SK-N-SH (cell line): Measurements from ENCODE around the gene TTC21A. TPM values are rescaled to one million over a fixed set of nuclear protein-coding genes. Genes with fewer than 3 reads are reported as not detected.

Source experiments
- CTCF ChIA-PET: fragments of 300-600, 350-600 bp; formaldehyde crosslinking; extraction: SDS; loops from one replicate; lab custom pipeline; 2021; lab: Yijun Ruan, JAX
- POLR2A ChIA-PET: fragments of 350-600 bp; sonication (Branson Sonifier 250); formaldehyde crosslinking; extraction: SDS; loops from one replicate; lab custom pipeline; 2020; ENCODE audit warnings: antibody characterized with exemption, inconsistent platforms; lab: Yijun Ruan, JAX
- DNase-seq: peaks from one replicate; pipeline ENCODE4 v3.0.0; 2012
- H2AFZ ChIP-seq: fragments of 200-600 bp; sonication (generic); 2 replicates; pipeline ENCODE4 v1.8.1; 2016; ENCODE audit warnings: antibody characterized with exemption, mild to moderate bottlenecking, low read depth
- H3F3A ChIP-seq: fragments of 200-600 bp; sonication (generic); replicated peaks from 2 replicates; pipeline ENCODE3; 2016; ENCODE audit warnings: antibody characterized with exemption, mild to moderate bottlenecking; ENCODE audit not compliant: insufficient read depth
- H3K27ac ChIP-seq, 2 experiments: fragments of 200-500 bp in 1 of 2; fragments of 200-600 bp in 1 of 2; sonication (Bioruptor generic) in 1 of 2; sonication (generic), shearing (Covaris generic) in 1 of 2; 2 replicates each; pipeline versions ENCODE4 v1.5.1 to v1.6.1; 2014 to 2016; ENCODE audit warnings: low read depth in 2 of 2, inconsistent platforms in 1 of 2, low read length in 1 of 2, mild to moderate bottlenecking in 1 of 2, mixed read lengths in 1 of 2
- H3K27me3 ChIP-seq: fragments of 200-600 bp; sonication (generic), shearing (Covaris generic); 2 replicates; pipeline ENCODE4 v1.6.1; 2016; ENCODE audit warnings: mixed run types; ENCODE audit not compliant: insufficient read depth
- H3K36me3 ChIP-seq, 2 experiments: fragments of 200-500 bp in 1 of 2; fragments of 200-600 bp in 1 of 2; sonication (Bioruptor generic) in 1 of 2; sonication (generic) in 1 of 2; replicated peaks in 1 of 2; 2 replicates each; pipeline versions ENCODE3 to v1.5.1; 2014 to 2016; ENCODE audit warnings: low read length in 1 of 2, mild to moderate bottlenecking in 1 of 2; ENCODE audit not compliant: insufficient read depth in 2 of 2, control insufficient read depth in 1 of 2
- H3K4me1 ChIP-seq, 2 experiments: fragments of 200-500 bp in 1 of 2; fragments of 200-600 bp in 1 of 2; sonication (Bioruptor generic) in 1 of 2; sonication (generic), shearing (Covaris generic) in 1 of 2; 2 replicates each; pipeline versions ENCODE4 v1.5.1 to v1.6.1; 2014 to 2016; ENCODE audit warnings: low read depth in 1 of 2, low read length in 1 of 2, mixed run types in 1 of 2; ENCODE audit not compliant: insufficient read depth in 2 of 2, control insufficient read depth in 1 of 2
- H3K4me2 ChIP-seq: fragments of 200-600 bp; sonication (generic), shearing (Covaris generic); 2 replicates; pipeline ENCODE4 v1.6.1; 2017; ENCODE audit warnings: mixed run types
- H3K4me3 ChIP-seq, 2 experiments: fragments of 200-500 bp in 1 of 2; fragments of 200-600 bp in 1 of 2; sonication (Bioruptor generic) in 1 of 2; sonication (generic), shearing (Covaris generic) in 1 of 2; 2 replicates each; pipeline versions ENCODE4 v1.5.1 to v1.8.1; 2014 to 2016; ENCODE audit warnings: low read depth in 2 of 2, inconsistent platforms in 1 of 2, low read length in 1 of 2, mild to moderate bottlenecking in 1 of 2, mixed read lengths in 1 of 2, moderate library complexity in 1 of 2
- H3K79me2 ChIP-seq: fragments of 200-600 bp; sonication (generic); 2 replicates; pipeline ENCODE4 v1.8.1; 2017; ENCODE audit warnings: mild to moderate bottlenecking; ENCODE audit not compliant: insufficient read depth
- H3K9ac ChIP-seq: fragments of 200-600 bp; sonication (generic); 2 replicates; pipeline ENCODE4 v1.6.1; 2017; ENCODE audit warnings: mixed run types
- H3K9me2 ChIP-seq: fragments of 200-600 bp; sonication (generic); 2 replicates; pipeline ENCODE4 v1.6.1; 2017; ENCODE audit warnings: mixed run types
- H3K9me3 ChIP-seq: fragments of 200-600 bp; sonication (generic); 2 replicates; pipeline ENCODE4 v1.6.1; 2017; ENCODE audit warnings: mixed run types, mild to moderate bottlenecking, moderate library complexity
- H4K20me1 ChIP-seq: fragments of 200-600 bp; sonication (generic); 2 replicates; pipeline ENCODE4 v1.6.1; 2017; ENCODE audit warnings: mild to moderate bottlenecking, mixed run types; ENCODE audit not compliant: insufficient read depth
- FOSL2 ChIP-seq: IDR thresholded peaks from 2 replicates; pipeline ENCODE4 v1.4.0; 2012; ENCODE audit warnings: low read depth, mild to moderate bottlenecking, moderate library complexity, borderline replicate concordance
- GABPA ChIP-seq: IDR thresholded peaks from 2 replicates; pipeline ENCODE4 v1.4.0; 2012; ENCODE audit warnings: low read depth, mild to moderate bottlenecking
- IRF3 ChIP-seq: fragments of 150-350 bp; IDR thresholded peaks from 2 replicates; pipeline ENCODE4 v1.6.1; 2016; ENCODE audit warnings: mild to moderate bottlenecking, low read depth, low read length
- JUND ChIP-seq: IDR thresholded peaks from 2 replicates; pipeline ENCODE4 v1.4.0; 2012
- MAX ChIP-seq: IDR thresholded peaks from 2 replicates; pipeline ENCODE4 v1.4.0; 2012; ENCODE audit warnings: low read depth
- MEF2A ChIP-seq: IDR thresholded peaks from 2 replicates; pipeline ENCODE4 v1.4.0; 2012; ENCODE audit warnings: low read depth, borderline replicate concordance
- NFIC ChIP-seq: IDR thresholded peaks from 2 replicates; pipeline ENCODE4 v1.4.0; 2012; ENCODE audit warnings: borderline replicate concordance
- REST ChIP-seq: IDR thresholded peaks from 2 replicates; pipeline ENCODE4 v1.6.1; 2012; ENCODE audit warnings: mild to moderate bottlenecking, low read depth, low read length, moderate library complexity
- RFX5 ChIP-seq: IDR thresholded peaks from 2 replicates; pipeline ENCODE4 v1.6.1; 2012; ENCODE audit warnings: mild to moderate bottlenecking, improper control_type of control experiment, low read length
- SIN3A ChIP-seq: IDR thresholded peaks from 2 replicates; pipeline ENCODE4 v1.6.1; 2012; ENCODE audit warnings: low read depth, mild to moderate bottlenecking, low read length, moderate library complexity, borderline replicate concordance
- USF1 ChIP-seq: IDR thresholded peaks from 2 replicates; pipeline ENCODE4 v1.4.0; 2012; ENCODE audit warnings: low read depth, borderline replicate concordance
- YY1 ChIP-seq: IDR thresholded peaks from 2 replicates; pipeline ENCODE4 v1.4.0; 2012; ENCODE audit warnings: low read depth, mild to moderate bottlenecking
- WGBS: methylation state at CpG from one replicate; pipeline ENCODE4 v1.1.6; 2017; ENCODE audit warnings: low lambda C conversion rate; 5-methylcytosine and 5-hydroxymethylcytosine counted together
- polyA plus RNA-seq, 3 experiments: library from polyadenylated mRNA; depleted of rRNA; stranded (reverse); fragments of >200 nt; gene quantifications; 2 replicates each; pipeline ENCODE4 v1.2.3, GENCODE V29; 2012
- TF ChIP-seq, protein P1 (sequence below): IDR thresholded peaks from 2 replicates; pipeline ENCODE4 v1.4.0; 2012; ENCODE audit warnings: low read depth, borderline replicate concordance

TTC21A gene
- polyA plus RNA-seq, 1 of the 3 experiments (the other 2 are of a cell fraction), result 3.9 TPM

- POLR2A ChIA-PET, result no interaction called here
- Histone ChIP-seq H3K27me3 (no peaks in the 10 kb centered on the region), H4K20me1 (peaks cover 8% of the 10 kb centered on the region), H3K9me3 (no peaks in the 10 kb centered on the region), H3K4me1 (peaks cover 9 to 28% of the 10 kb centered on the region in 2 experiments), H2AFZ (no peak overlapping the region), H3F3A (peaks cover 6% of the 10 kb centered on the region), H3K36me3 (peaks cover 0 to 16% of the 10 kb centered on the region in 2 experiments), H3K4me2 (no peak overlapping the region), H3K79me2 (peaks cover 11% of the 10 kb centered on the region; the same call in 1 of the 2 replicates), H3K9me2 (no peaks in the 10 kb centered on the region), H3K4me3 (no peak overlapping the region), H3K9ac (no peak overlapping the region), H3K27ac (no peak overlapping the region)
- DNase-seq, result no peak
- WGBS, result 97% methylated on average over 15 of the region's 21 CpGs
- CTCF ChIA-PET, result interaction anchor here (0.6 to 14.8 kb wide), 5 partner anchors 10 to 154 kb away, joined by 3 to 223 read pairs (median 3); no protein-coding TSS in a partner anchor
- no peak for TF ChIP-seq GABPA
- TF ChIP-seq MEF2A, result no peak
- no peak for TF ChIP-seq RFX5
- TF ChIP-seq, protein P1, sequence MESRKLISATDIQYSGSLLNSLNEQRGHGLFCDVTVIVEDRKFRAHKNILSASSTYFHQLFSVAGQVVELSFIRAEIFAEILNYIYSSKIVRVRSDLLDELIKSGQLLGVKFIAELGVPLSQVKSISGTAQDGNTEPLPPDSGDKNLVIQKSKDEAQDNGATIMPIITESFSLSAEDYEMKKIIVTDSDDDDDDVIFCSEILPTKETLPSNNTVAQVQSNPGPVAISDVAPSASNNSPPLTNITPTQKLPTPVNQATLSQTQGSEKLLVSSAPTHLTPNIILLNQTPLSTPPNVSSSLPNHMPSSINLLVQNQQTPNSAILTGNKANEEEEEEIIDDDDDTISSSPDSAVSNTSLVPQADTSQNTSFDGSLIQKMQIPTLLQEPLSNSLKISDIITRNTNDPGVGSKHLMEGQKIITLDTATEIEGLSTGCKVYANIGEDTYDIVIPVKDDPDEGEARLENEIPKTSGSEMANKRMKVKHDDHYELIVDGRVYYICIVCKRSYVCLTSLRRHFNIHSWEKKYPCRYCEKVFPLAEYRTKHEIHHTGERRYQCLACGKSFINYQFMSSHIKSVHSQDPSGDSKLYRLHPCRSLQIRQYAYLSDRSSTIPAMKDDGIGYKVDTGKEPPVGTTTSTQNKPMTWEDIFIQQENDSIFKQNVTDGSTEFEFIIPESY, result no peak
- TF ChIP-seq MAX, result no peak
- TF ChIP-seq YY1, result no peak
- no peak for TF ChIP-seq IRF3
- TF ChIP-seq JUND, result no peak
- no peak for TF ChIP-seq USF1
- TF ChIP-seq SIN3A, result no peak
- TF ChIP-seq REST, result no peak
- no peak for TF ChIP-seq NFIC
- no peak for TF ChIP-seq FOSL2
Observed at GRCh38 chr3:39136533-39137434, 29.3 kb downstream of the TTC21A start.
